ENCODE measurements around the gene SPDYE18.
"Not testable (repeated sequence)": the region's sequence is repeated elsewhere in the genome, so short reads cannot be mapped to it uniquely, and the experiment has no call there.

GRCh38 chr7:77107659-77108058, 45.3 kb upstream of the SPDYE18 start:
- not testable (repeated sequence) for TF ChIP-seq CTCF (IDR thresholded peaks at IDR 0.05); POLR2AphosphoS5 (IDR thresholded peaks at IDR 0.05; ENCODE audit: low read depth, low read length); SIN3A (IDR thresholded peaks at IDR 0.05; ENCODE audit: borderline replicate concordance, insufficient read depth, low read depth, low read length); REST (IDR thresholded peaks at IDR 0.05; ENCODE audit: insufficient read depth in 1 of 2, low read depth in 2 of 2, low read length in 1 of 2); TCF7L2 (IDR thresholded peaks at IDR 0.05; ENCODE audit: low read depth, low read length)
